Stomach (tissue), 9 donors: ENCODE measurements around the gene SARS2. TPM values are rescaled to one million over a fixed set of nuclear protein-coding genes. Genes with fewer than 3 reads are reported as not detected.

Source experiments
- DNase-seq, 2 donors: peaks; one replicate each; pipeline versions ENCODE4 v3.0.0 to v3.0.0-alpha.2; 2013 to 2019
- H3K27ac ChIP-seq, 5 donors: fragments of 200-600 bp in 4 of 5; sonication (generic) in 4 of 5; one replicate each; pipeline ENCODE4 v1.5.1; 2013 to 2019; ENCODE audit warnings: mild to moderate bottlenecking in 1 of 5, moderate library complexity in 1 of 5
- H3K27me3 ChIP-seq, 3 donors: fragments of 200-600 bp; sonication (generic); one replicate each; pipeline ENCODE4 v1.5.1; 2017 to 2019; ENCODE audit warnings: mixed run types in 1 of 3
- H3K36me3 ChIP-seq, 4 donors: fragments of 200-600 bp; sonication (generic); 1 replicate in 3 of 4; 2 replicates in 1 of 4; pipeline ENCODE4 v1.5.1; 2016 to 2019
- H3K4me1 ChIP-seq, 4 donors: fragments of 200-600 bp; sonication (generic); one replicate each; pipeline ENCODE4 v1.5.1; 2016 to 2019
- H3K4me3 ChIP-seq, 4 donors: fragments of 200-600 bp; sonication (generic) in 3 of 4; one replicate each; pipeline ENCODE4 v1.5.1; 2016 to 2019; ENCODE audit warnings: mild to moderate bottlenecking in 1 of 4
- H3K9me3 ChIP-seq, 4 donors: fragments of 200-600 bp; sonication (generic); one replicate each; pipeline ENCODE4 v1.5.1; 2016 to 2019
- EP300 ChIP-seq: sonication (generic); formaldehyde crosslinking; IDR thresholded peaks from one replicate; pipeline ENCODE4 v1.6.1; 2017; ENCODE audit warnings: antibody characterized with exemption
- POLR2A ChIP-seq, 4 donors: fragments of 450-650 bp; IDR thresholded peaks; one replicate each; pipeline ENCODE4 v1.6.1; 2016; ENCODE audit warnings: antibody characterized with exemption in 4 of 4, control low read depth in 2 of 4, mild to moderate bottlenecking in 1 of 4, moderate library complexity in 1 of 4
- POLR2AphosphoS5 ChIP-seq, 3 donors: sonication (generic); formaldehyde crosslinking; IDR thresholded peaks; one replicate each; pipeline ENCODE4 v1.6.1; 2016; ENCODE audit warnings: antibody characterized with exemption in 3 of 3
- WGBS, 5 donors: extraction: QIAGEN DNeasy Blood & Tissue Kit in 3 of 5; methylation state at CpG; one replicate each; pipeline versions ENCODE4 v1.1.5 to v1.1.7; 2013 to 2018; 5-methylcytosine and 5-hydroxymethylcytosine counted together
- intact Hi-C: fragments of 100-400 bp; cut with DNase I; formaldehyde crosslinking; loops from one replicate; pipeline ENCODE4 v1.15.1; 2023; ENCODE audit warnings: low total_unique reads
- polyA plus RNA-seq, 3 donors: library from polyadenylated mRNA; stranded (reverse); fragments of 200-250 nt; gene quantifications; one replicate each; pipeline ENCODE4 v1.2.3, GENCODE V29; 2013
- total RNA-seq, 5 donors: library from RNA; depleted of rRNA; stranded (reverse); fragments of >200 nt; gene quantifications; one replicate each; pipeline versions ENCODE4 v1.1.0 to v1.2.3, GENCODE V29; 2014 to 2016
- TF ChIP-seq, protein P1 (sequence below), 7 experiments: fragments of 450-650 bp in 4 of 7; fragments of 200-600 bp in 3 of 7; sonication (generic) in 3 of 7; IDR thresholded peaks; one replicate each; pipeline ENCODE4 v1.5.1; 2016 to 2019; ENCODE audit warnings: antibody characterized with exemption in 7 of 7, control low read depth in 2 of 7, mild to moderate bottlenecking in 1 of 7
- donor health status: healthy with polysubstance abuse.
- donor health status: Bipolar disorder and iron deficiency.
- donor health status: healthy.

Gene SARS2
- total and polyA plus RNA-seq, 8 donors = 4.9 to 59.4 (median 27.7) TPM; not detected in 1

DNA sequence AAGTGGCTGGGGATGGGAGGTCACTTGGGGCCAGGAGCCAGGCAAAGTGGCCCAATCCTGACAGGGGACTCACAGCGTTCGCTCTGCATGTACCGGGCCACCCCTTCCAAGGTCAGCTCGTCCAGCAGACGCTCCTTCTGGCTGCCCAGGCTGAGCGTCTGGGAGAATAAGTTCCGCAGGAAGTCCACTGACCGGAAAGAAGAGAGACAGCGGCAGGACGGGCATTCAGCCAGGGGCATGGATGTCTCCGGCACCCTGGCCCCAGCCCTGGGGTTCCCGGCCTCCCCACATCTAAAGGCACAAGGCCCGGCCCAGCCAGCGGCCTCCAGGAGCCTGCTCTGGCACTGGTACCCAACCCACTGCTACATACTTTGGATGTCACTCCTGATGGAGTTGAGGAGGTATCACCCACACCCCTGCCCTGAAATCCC is 37.2 kb downstream of the SARS2 start:
- intact Hi-C loops = no loop called here
- DNase-seq = no peak
- Histone ChIP-seq H3K27ac (no peak overlapping the region), H3K4me3 (no peak overlapping the region), H3K36me3 (peaks cover 23 to 64% (median 57%) of the 10 kb centered on the region in 4 donors), H3K27me3 (no peaks in the 10 kb centered on the region), H3K4me1 (peaks cover 7 to 37% (median 15%) of the 10 kb centered on the region in 4 donors), H3K9me3 (no peaks in the 10 kb centered on the region)
- 75 to 93% (median 88%) methylated on average over 11 to 14 of the region's 14 CpGs for WGBS, 5 donors
- TF ChIP-seq EP300 = no peak
- TF ChIP-seq POLR2A (IDR thresholded peaks at IDR 0.05) = no peak
- no peak for TF ChIP-seq POLR2AphosphoS5 (IDR thresholded peaks at IDR 0.05)
- TF ChIP-seq, protein P1, sequence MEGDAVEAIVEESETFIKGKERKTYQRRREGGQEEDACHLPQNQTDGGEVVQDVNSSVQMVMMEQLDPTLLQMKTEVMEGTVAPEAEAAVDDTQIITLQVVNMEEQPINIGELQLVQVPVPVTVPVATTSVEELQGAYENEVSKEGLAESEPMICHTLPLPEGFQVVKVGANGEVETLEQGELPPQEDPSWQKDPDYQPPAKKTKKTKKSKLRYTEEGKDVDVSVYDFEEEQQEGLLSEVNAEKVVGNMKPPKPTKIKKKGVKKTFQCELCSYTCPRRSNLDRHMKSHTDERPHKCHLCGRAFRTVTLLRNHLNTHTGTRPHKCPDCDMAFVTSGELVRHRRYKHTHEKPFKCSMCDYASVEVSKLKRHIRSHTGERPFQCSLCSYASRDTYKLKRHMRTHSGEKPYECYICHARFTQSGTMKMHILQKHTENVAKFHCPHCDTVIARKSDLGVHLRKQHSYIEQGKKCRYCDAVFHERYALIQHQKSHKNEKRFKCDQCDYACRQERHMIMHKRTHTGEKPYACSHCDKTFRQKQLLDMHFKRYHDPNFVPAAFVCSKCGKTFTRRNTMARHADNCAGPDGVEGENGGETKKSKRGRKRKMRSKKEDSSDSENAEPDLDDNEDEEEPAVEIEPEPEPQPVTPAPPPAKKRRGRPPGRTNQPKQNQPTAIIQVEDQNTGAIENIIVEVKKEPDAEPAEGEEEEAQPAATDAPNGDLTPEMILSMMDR (IDR thresholded peaks at IDR 0.05) = no peak

DNA sequence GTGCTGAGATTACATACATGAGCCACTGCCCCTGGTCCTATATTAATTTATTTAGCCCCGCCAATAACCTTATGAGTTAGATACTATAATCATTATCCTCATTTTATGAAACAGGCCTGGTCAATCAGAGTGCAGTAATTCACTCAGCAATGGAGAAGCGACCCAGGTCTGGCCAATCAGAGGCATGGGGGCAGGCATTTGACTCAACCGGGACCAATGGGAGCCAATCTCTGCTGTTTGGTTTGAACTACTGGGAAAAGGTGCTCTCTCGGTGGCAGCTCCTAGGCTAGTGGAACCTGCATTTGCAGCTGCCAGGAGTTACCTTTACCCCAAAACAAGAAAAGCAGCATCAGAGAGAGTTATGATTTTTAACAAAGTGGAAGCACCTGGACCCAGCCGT is 37.7 kb downstream of the SARS2 start:
- H3K4me3 ChIP-seq = no peak overlapping the region
- intact Hi-C loops = no loop called here
- peaks cover 26 to 70% (median 62%) of the 10 kb centered on the region in 4 donors for H3K36me3 ChIP-seq
- no peaks in the 10 kb centered on the region for H3K27me3 ChIP-seq
- H3K4me1 ChIP-seq = peaks cover 1 to 32% (median 10%) of the 10 kb centered on the region in 4 donors
- 81 to 92% (median 89%) methylated on average over 5 of the region's 5 CpGs for WGBS, 5 donors
- no peak overlapping the region for H3K27ac ChIP-seq
- DNase-seq = no peak
- no peak for TF ChIP-seq EP300
- TF ChIP-seq, protein P1 (IDR thresholded peaks at IDR 0.05) = no peak
- TF ChIP-seq POLR2A (IDR thresholded peaks at IDR 0.05) = no peak
- TF ChIP-seq POLR2AphosphoS5 (IDR thresholded peaks at IDR 0.05) = no peak
- H3K9me3 ChIP-seq = no peaks in the 10 kb centered on the region

DNA sequence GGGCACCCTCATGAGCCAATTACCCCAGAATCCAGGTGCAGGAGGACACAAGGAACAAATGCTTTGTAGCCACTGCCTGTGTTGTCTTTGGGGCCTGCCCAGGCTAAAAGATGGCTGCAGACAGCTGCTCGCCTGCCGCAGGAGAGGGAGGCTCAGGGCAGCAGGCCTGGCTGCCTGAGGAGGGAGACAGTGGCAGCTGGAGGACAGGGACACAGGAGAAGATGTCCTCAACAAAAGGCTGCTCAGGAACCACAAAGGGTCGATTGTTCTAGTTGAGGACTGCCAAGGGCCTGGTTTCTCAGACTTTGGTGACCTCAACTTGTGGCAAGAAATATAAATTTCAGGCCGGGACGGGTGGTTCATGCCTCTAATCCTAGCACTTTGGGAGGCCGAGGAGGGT is 38.8 kb downstream of the SARS2 start:
- DNase-seq = no peak
- WGBS, 5 donors = 89 to 97% (median 92%) methylated on average over 5 to 6 of the region's 6 CpGs
- Histone ChIP-seq H3K27me3 (no peaks in the 10 kb centered on the region), H3K9me3 (no peaks in the 10 kb centered on the region), H3K27ac (no peak overlapping the region), H3K36me3 (peaks cover 26 to 76% (median 67%) of the 10 kb centered on the region in 4 donors), H3K4me1 (peaks cover 0 to 21% (median 3%) of the 10 kb centered on the region in 4 donors), H3K4me3 (no peak overlapping the region)
- intact Hi-C loops = no loop called here
- TF ChIP-seq EP300 (no peak), POLR2AphosphoS5 (IDR thresholded peaks at IDR 0.05) (no peak), POLR2A (IDR thresholded peaks at IDR 0.05) (no peak)

DNA sequence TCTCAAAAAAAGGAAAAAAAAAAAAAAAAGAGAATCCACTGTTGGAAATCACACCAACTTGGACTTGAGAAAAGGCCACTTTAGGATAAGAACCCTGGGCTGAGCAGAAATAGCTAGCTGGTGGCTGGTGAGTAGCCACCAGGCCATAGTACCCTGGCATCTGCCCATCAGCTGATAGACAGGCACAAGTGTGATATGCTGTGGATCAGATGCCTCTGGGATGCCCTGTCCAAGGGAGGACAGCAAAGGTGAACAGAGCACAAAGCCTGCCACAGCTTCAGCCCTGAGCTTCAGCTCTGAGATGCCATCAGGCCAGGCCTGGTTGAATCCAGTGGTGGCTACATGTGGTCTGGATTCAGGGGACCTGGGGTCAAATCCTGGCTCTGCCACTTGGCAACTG is 39.9 kb downstream of the SARS2 start:
- intact Hi-C loops = no loop called here
- no peaks in the 10 kb centered on the region for H3K27me3 ChIP-seq
- no peak overlapping the region for H3K27ac ChIP-seq
- H3K4me1 ChIP-seq = peaks cover 0 to 16% (median 0%) of the 10 kb centered on the region in 4 donors
- peaks cover 26 to 76% (median 71%) of the 10 kb centered on the region in 4 donors for H3K36me3 ChIP-seq
- H3K9me3 ChIP-seq = no peaks in the 10 kb centered on the region
- DNase-seq = no peak
- no peak for TF ChIP-seq EP300
- TF ChIP-seq POLR2AphosphoS5 (IDR thresholded peaks at IDR 0.05) = no peak
- TF ChIP-seq POLR2A (IDR thresholded peaks at IDR 0.05) = no peak
- TF ChIP-seq, protein P1 (IDR thresholded peaks at IDR 0.05) = no peak
- H3K4me3 ChIP-seq = no peak overlapping the region

DNA sequence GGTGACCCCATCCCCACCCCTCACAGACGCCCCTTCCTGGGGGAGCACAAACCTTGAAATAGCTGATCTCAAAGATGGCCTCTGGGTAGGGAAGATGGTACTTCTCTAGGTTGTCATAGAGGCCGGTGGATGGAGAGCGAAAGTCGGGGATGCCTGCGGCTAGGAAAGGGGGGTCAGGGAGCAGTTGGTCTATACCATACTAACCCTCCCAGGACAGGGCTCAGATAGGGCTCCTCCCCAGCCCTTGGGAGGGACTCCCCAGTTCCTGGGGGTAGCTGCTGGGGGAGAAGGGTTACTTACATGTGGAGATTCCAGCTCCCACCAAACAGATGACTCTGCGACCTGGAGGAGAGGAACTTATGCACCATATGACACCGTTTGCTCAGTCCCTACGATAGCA is 40.8 kb downstream of the SARS2 start:
- H3K4me3 ChIP-seq = no peak overlapping the region
- H3K27me3 ChIP-seq = no peaks in the 10 kb centered on the region
- peaks cover 0 to 7% (median 0%) of the 10 kb centered on the region in 4 donors for H3K4me1 ChIP-seq
- 82 to 94% (median 87%) methylated on average over 7 to 8 of the region's 8 CpGs for WGBS, 5 donors
- H3K9me3 ChIP-seq = no peaks in the 10 kb centered on the region
- no peak for TF ChIP-seq POLR2AphosphoS5 (IDR thresholded peaks at IDR 0.05)
- no peak for TF ChIP-seq EP300
- H3K36me3 ChIP-seq = peaks cover 26 to 80% (median 72%) of the 10 kb centered on the region in 4 donors
- H3K27ac ChIP-seq = no peak overlapping the region
- no peak for DNase-seq
- intact Hi-C loops = no loop called here
